H9 (cell line): Measurements from ENCODE around the gene AHCY. TPM values are rescaled to one million over a fixed set of nuclear protein-coding genes. Genes with fewer than 3 reads are reported as not detected.

Source experiments
- DNase-seq: peaks from one replicate; pipeline ENCODE4 v3.0.0-alpha.2; 2017
- H2AFZ ChIP-seq: one replicate; pipeline ENCODE4 v1.6.1; 2013; ENCODE audit warnings: mild to moderate bottlenecking, low read length, control low read depth, moderate library complexity
- H2AK5ac ChIP-seq: 2 replicates; pipeline ENCODE4 v1.6.1; 2013; ENCODE audit warnings: low read length, control low read depth, mixed read lengths; ENCODE audit not compliant: insufficient read length
- H2BK120ac ChIP-seq: one replicate; pipeline ENCODE4 v1.6.1; 2013; ENCODE audit warnings: low read depth, mild to moderate bottlenecking, low read length, control low read depth, inconsistent platforms; ENCODE audit not compliant: poor library complexity, severe bottlenecking
- H2BK12ac ChIP-seq: 2 replicates; pipeline ENCODE4 v1.6.1; 2013; ENCODE audit warnings: low read length, control low read depth, mixed read lengths, low read depth; ENCODE audit not compliant: insufficient read length
- H2BK15ac ChIP-seq: 2 replicates; pipeline ENCODE4 v1.6.1; 2013; ENCODE audit warnings: low read depth, low read length, control low read depth
- H2BK20ac ChIP-seq: one replicate; pipeline ENCODE4 v1.6.1; 2013; ENCODE audit warnings: low read depth, mild to moderate bottlenecking, low read length, control low read depth, inconsistent platforms; ENCODE audit not compliant: poor library complexity, severe bottlenecking
- H2BK5ac ChIP-seq: 2 replicates; pipeline ENCODE4 v1.6.1; 2013; ENCODE audit warnings: low read length, control low read depth, mixed read lengths; ENCODE audit not compliant: insufficient read length
- H3K14ac ChIP-seq: 2 replicates; pipeline ENCODE4 v1.6.1; 2013; ENCODE audit warnings: low read length, control low read depth; ENCODE audit not compliant: insufficient read depth
- H3K18ac ChIP-seq: 2 replicates; pipeline ENCODE4 v1.6.1; 2013; ENCODE audit warnings: low read depth, mild to moderate bottlenecking, mixed read lengths, low read length, control low read depth; ENCODE audit not compliant: insufficient read length
- H3K23ac ChIP-seq: 2 replicates; pipeline ENCODE4 v1.6.1; 2013; ENCODE audit warnings: low read length, control low read depth, mixed read lengths, low read depth; ENCODE audit not compliant: insufficient read length
- H3K23me2 ChIP-seq: 2 replicates; pipeline ENCODE4 v1.6.1; 2013; ENCODE audit warnings: low read depth, mild to moderate bottlenecking, mixed read lengths, low read length, control low read depth; ENCODE audit not compliant: insufficient read length, poor library complexity, severe bottlenecking
- H3K27ac ChIP-seq: 2 replicates; pipeline ENCODE4 v1.5.1; 2013; ENCODE audit warnings: low read length, control low read depth, mixed read lengths, low read depth; ENCODE audit not compliant: insufficient read length
- H3K27me3 ChIP-seq: 2 replicates; pipeline ENCODE4 v1.6.1; 2013; ENCODE audit warnings: low read length, control low read depth, inconsistent platforms; ENCODE audit not compliant: insufficient read depth
- H3K4ac ChIP-seq: 2 replicates; pipeline ENCODE4 v1.6.1; 2013; ENCODE audit warnings: low read depth, mild to moderate bottlenecking, control low read depth, inconsistent platforms, low read length, moderate library complexity
- H3K4me1 ChIP-seq: 2 replicates; pipeline ENCODE4 v1.6.1; 2013; ENCODE audit warnings: low read length, control low read depth, inconsistent platforms; ENCODE audit not compliant: insufficient read depth
- H3K4me2 ChIP-seq: 2 replicates; pipeline ENCODE4 v1.6.1; 2013; ENCODE audit warnings: low read length, control low read depth, mixed read lengths; ENCODE audit not compliant: insufficient read length, insufficient read depth
- H3K56ac ChIP-seq: 2 replicates; pipeline ENCODE4 v1.6.1; 2013; ENCODE audit warnings: low read depth, mild to moderate bottlenecking, mixed read lengths, low read length, control low read depth; ENCODE audit not compliant: insufficient read length
- H3K79me1 ChIP-seq: 2 replicates; pipeline ENCODE4 v1.6.1; 2013; ENCODE audit warnings: low read depth, mild to moderate bottlenecking, moderate library complexity, low read length, control low read depth, inconsistent platforms; ENCODE audit not compliant: insufficient read depth, poor library complexity, severe bottlenecking
- H3K79me2 ChIP-seq: 2 replicates; pipeline ENCODE4 v1.6.1; 2013; ENCODE audit warnings: low read length, control low read depth, inconsistent platforms; ENCODE audit not compliant: insufficient read depth
- H3K9ac ChIP-seq: 2 replicates; pipeline ENCODE4 v1.6.1; 2013; ENCODE audit warnings: low read length, control low read depth, mixed read lengths; ENCODE audit not compliant: insufficient read length; ENCODE audit errors: extremely low read depth
- H3K9me3 ChIP-seq: one replicate; pipeline ENCODE4 v1.6.1; 2013; ENCODE audit warnings: low read depth, low read length, inconsistent platforms; ENCODE audit not compliant: control insufficient read depth
- H3T11ph ChIP-seq: one replicate; pipeline ENCODE4 v1.6.1; 2013; ENCODE audit warnings: mild to moderate bottlenecking, low read length, control low read depth, inconsistent platforms
- H4K20me1 ChIP-seq: one replicate; pipeline ENCODE4 v1.6.1; 2013; ENCODE audit not compliant: control insufficient read depth, insufficient read length, insufficient read depth
- H4K5ac ChIP-seq: 2 replicates; pipeline ENCODE4 v1.6.1; 2013; ENCODE audit warnings: low read depth, mild to moderate bottlenecking, mixed read lengths, low read length, control low read depth; ENCODE audit not compliant: insufficient read length
- H4K8ac ChIP-seq: replicated peaks from 2 replicates; pipeline ENCODE4 v1.6.1; 2013; ENCODE audit warnings: low read length, control low read depth, mixed read lengths, low read depth; ENCODE audit not compliant: insufficient read length
- H4K91ac ChIP-seq: 2 replicates; pipeline ENCODE4 v1.6.1; 2013; ENCODE audit warnings: low read depth, mild to moderate bottlenecking, moderate library complexity, mixed read lengths, low read length, control low read depth; ENCODE audit not compliant: insufficient read length
- H3K27ac Mint-ChIP-seq, 3 experiments: 2 replicates in 2 of 3; 3 replicates in 1 of 3; pipeline ENCODE4 v1.8.0; 2020 to 2021; ENCODE audit warnings: mixed read lengths in 3 of 3, mild to moderate bottlenecking in 1 of 3, moderate library complexity in 1 of 3
- H3K27me3 Mint-ChIP-seq: 2 replicates; pipeline ENCODE4 v1.8.0; 2021; ENCODE audit warnings: low read depth, mild to moderate bottlenecking, moderate library complexity, mixed read lengths
- H3K36me3 Mint-ChIP-seq, 3 experiments: 2 replicates in 2 of 3; 3 replicates in 1 of 3; pipeline ENCODE4 v1.8.0; 2020 to 2021; ENCODE audit warnings: low read depth in 3 of 3, mixed read lengths in 3 of 3; ENCODE audit not compliant: insufficient read depth in 1 of 3
- H3K4me1 Mint-ChIP-seq, 2 experiments: 2 replicates each; pipeline ENCODE4 v1.8.0; 2020; ENCODE audit warnings: mixed read lengths in 2 of 2
- H3K4me3 Mint-ChIP-seq, 2 experiments: 2 replicates in 1 of 2; 3 replicates in 1 of 2; pipeline ENCODE4 v1.8.0; 2020 to 2021; ENCODE audit warnings: mild to moderate bottlenecking in 2 of 2, mixed read lengths in 2 of 2, moderate library complexity in 1 of 2
- H3K9me3 Mint-ChIP-seq, 2 experiments: 2 replicates in 1 of 2; 3 replicates in 1 of 2; pipeline ENCODE4 v1.8.0; 2020; ENCODE audit warnings: mild to moderate bottlenecking in 2 of 2, mixed read lengths in 2 of 2, moderate library complexity in 1 of 2
- WGBS: extraction: QIAGEN DNeasy Blood & Tissue Kit; methylation state at CpG from one replicate; pipeline ENCODE4 v1.1.7; 2013; ENCODE audit warnings: missing lambda C conversion rate, low lambda C conversion rate, mixed read lengths; ENCODE audit not compliant: insufficient read length; ENCODE audit errors: extremely low coverage; 5-methylcytosine and 5-hydroxymethylcytosine counted together
- total RNA-seq: library from RNA; stranded (reverse); gene quantifications from 2 replicates; pipeline ENCODE4 v1.2.1, GENCODE V29; 2021
- TF ChIP-seq, protein P1 (sequence below): fragments of 200-600 bp; sonication (generic); conservative IDR thresholded peaks from 3 replicates; pipeline ENCODE4 v1.8.0; 2021; ENCODE audit warnings: antibody characterized with exemption, mild to moderate bottlenecking

The AHCY gene
- total RNA-seq, 1 experiment from 2014 or later = 461 TPM

- Mint-ChIP-seq H3K9me3 (peaks cover 11 to 19% of the 10 kb centered on the region in 2 experiments; a peak in 4 of 5 replicates), H3K27me3 (peaks cover 13% of the 10 kb centered on the region), H3K36me3 (no peaks in the 10 kb centered on the region; a peak in 2 of 7 replicates), H3K4me1 (peaks cover 7 to 8% of the 10 kb centered on the region in 2 experiments), H3K27ac (no peak overlapping the region), H3K4me3 (no peak overlapping the region)
- Histone ChIP-seq H3T11ph (no peak overlapping the region), H2BK15ac (no peak overlapping the region), H3K4me1 (no peaks in the 10 kb centered on the region), H3K79me1 (no peaks in the 10 kb centered on the region), H3K4ac (no peak overlapping the region), H4K20me1 (no peaks in the 10 kb centered on the region), H3K56ac (no peak overlapping the region), H3K27me3 (no peaks in the 10 kb centered on the region), H3K4me2 (no peak overlapping the region), H3K27ac (no peak overlapping the region), H3K18ac (no peak overlapping the region), H3K14ac (no peak overlapping the region), H4K5ac (no peak overlapping the region), H2BK5ac (no peak overlapping the region), H2AFZ (no peak overlapping the region), H4K8ac (no peak overlapping the region), H3K9ac (no peak overlapping the region), H2BK20ac (no peak overlapping the region), H3K23me2 (no peaks in the 10 kb centered on the region), H2AK5ac (no peak overlapping the region), H3K9me3 (no peaks in the 10 kb centered on the region), H2BK12ac (no peak overlapping the region), H2BK120ac (no peak overlapping the region), H3K23ac (no peak overlapping the region), H4K91ac (no peak overlapping the region), H3K79me2 (no peaks in the 10 kb centered on the region)
- no peak for DNase-seq
- TF ChIP-seq, protein P1, sequence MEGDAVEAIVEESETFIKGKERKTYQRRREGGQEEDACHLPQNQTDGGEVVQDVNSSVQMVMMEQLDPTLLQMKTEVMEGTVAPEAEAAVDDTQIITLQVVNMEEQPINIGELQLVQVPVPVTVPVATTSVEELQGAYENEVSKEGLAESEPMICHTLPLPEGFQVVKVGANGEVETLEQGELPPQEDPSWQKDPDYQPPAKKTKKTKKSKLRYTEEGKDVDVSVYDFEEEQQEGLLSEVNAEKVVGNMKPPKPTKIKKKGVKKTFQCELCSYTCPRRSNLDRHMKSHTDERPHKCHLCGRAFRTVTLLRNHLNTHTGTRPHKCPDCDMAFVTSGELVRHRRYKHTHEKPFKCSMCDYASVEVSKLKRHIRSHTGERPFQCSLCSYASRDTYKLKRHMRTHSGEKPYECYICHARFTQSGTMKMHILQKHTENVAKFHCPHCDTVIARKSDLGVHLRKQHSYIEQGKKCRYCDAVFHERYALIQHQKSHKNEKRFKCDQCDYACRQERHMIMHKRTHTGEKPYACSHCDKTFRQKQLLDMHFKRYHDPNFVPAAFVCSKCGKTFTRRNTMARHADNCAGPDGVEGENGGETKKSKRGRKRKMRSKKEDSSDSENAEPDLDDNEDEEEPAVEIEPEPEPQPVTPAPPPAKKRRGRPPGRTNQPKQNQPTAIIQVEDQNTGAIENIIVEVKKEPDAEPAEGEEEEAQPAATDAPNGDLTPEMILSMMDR = no peak
- no CpG with 5 or more reads among the region's 1 CpG for WGBS
These were observed 63.0 kb downstream of the AHCY start for GRCh38 chr20:34240121-34240520.
